Breast epithelium (tissue), 4 donors: ENCODE data around the gene CCBE1. TPM values are rescaled to one million over a fixed set of nuclear protein-coding genes. Genes with fewer than 3 reads are reported as not detected.
"Not testable (repeated sequence)": the region's sequence is repeated elsewhere in the genome, so short reads cannot be mapped to it uniquely, and the experiment has no call there.

ENCODE experiments used
- DNase-seq, 2 donors: peaks; one replicate each; pipeline ENCODE4 v3.0.0-alpha.2; 2019; ENCODE audit warnings: low spot score in 2 of 2
- H3K27ac ChIP-seq, 2 donors: fragments of 200-600 bp; sonication (generic) in 1 of 2; one replicate each; pipeline ENCODE4 v1.5.1; 2016 to 2019; ENCODE audit warnings: mild to moderate bottlenecking in 1 of 2
- H3K27me3 ChIP-seq, 2 donors: fragments of 200-600 bp; sonication (generic) in 1 of 2; one replicate each; pipeline versions ENCODE4 v1.5.1 to v1.6.0; 2017 to 2019; ENCODE audit warnings: control low read depth in 1 of 2, mild to moderate bottlenecking in 1 of 2
- H3K36me3 ChIP-seq: fragments of 200-600 bp; one replicate; pipeline ENCODE4 v1.5.1; 2019
- H3K4me1 ChIP-seq, 2 donors: fragments of 200-600 bp; sonication (generic); one replicate each; pipeline ENCODE4 v1.5.1; 2016 to 2019; ENCODE audit warnings: control low read depth in 1 of 2
- H3K4me3 ChIP-seq, 3 donors: fragments of 200-600 bp; sonication (generic); 1 replicate in 2 of 3; 2 replicates in 1 of 3; pipeline ENCODE4 v1.5.1; 2016 to 2019; ENCODE audit warnings: mild to moderate bottlenecking in 3 of 3, moderate library complexity in 2 of 3
- H3K9me3 ChIP-seq, 2 donors: fragments of 200-600 bp; sonication (generic) in 1 of 2; one replicate each; pipeline ENCODE4 v1.5.1; 2016 to 2019; ENCODE audit warnings: control low read depth in 1 of 2
- CTCF ChIP-seq, 3 donors: fragments of 450-650 bp; IDR thresholded peaks; one replicate each; pipeline ENCODE4 v1.5.1; 2016 to 2017; ENCODE audit warnings: antibody characterized with exemption in 3 of 3, mild to moderate bottlenecking in 3 of 3, moderate library complexity in 3 of 3
- POLR2A ChIP-seq: fragments of 450-650 bp; IDR thresholded peaks from one replicate; pipeline ENCODE4 v1.6.1; 2016; ENCODE audit warnings: antibody characterized with exemption, mild to moderate bottlenecking, moderate library complexity
- POLR2AphosphoS5 ChIP-seq, 3 donors: sonication (generic); formaldehyde crosslinking; IDR thresholded peaks; one replicate each; pipeline ENCODE4 v1.6.1; 2017; ENCODE audit warnings: antibody characterized with exemption in 3 of 3
- intact Hi-C: fragments of 100-400 bp; cut with DNase I; formaldehyde crosslinking; loops from one replicate; pipeline ENCODE4 v1.15.1; 2023; ENCODE audit warnings: low total_unique reads
- total RNA-seq, 3 donors: library from RNA; depleted of rRNA; stranded (reverse); fragments of >200 nt; gene quantifications; one replicate each; pipeline ENCODE4 v1.1.0, GENCODE V29; 2016

CCBE1 gene
- total RNA-seq, 3 donors from 2014 or later = 3.5 to 4.9 (median 4.0) TPM

- Histone ChIP-seq H3K27ac (peak overlapping the region; percentile 63 to 79), H3K4me3 (no peak overlapping the region), H3K4me1 (no peaks in the 10 kb centered on the region), H3K27me3 (no peaks in the 10 kb centered on the region), H3K36me3 (no peaks in the 10 kb centered on the region), H3K9me3 (no peaks in the 10 kb centered on the region)
- TF ChIP-seq CTCF (IDR thresholded peaks at IDR 0.05) (no peak), POLR2AphosphoS5 (IDR thresholded peaks at IDR 0.05) (peak in 1 of 3 donors; percentile 30), POLR2A (no peak)
- intact Hi-C loops = loop anchor here (10.0 kb wide), 1 partner anchor 855 kb away; no protein-coding TSS in a partner anchor
- no peak for DNase-seq
Measured at GRCh38 chr18:59669872-59670657, 27.2 kb downstream of the CCBE1 start.

GRCh38 chr18:59667488-59667887 lies 29.7 kb downstream of the CCBE1 start:
- Histone ChIP-seq H3K4me3 (no peak overlapping the region), H3K9me3 (no peaks in the 10 kb centered on the region), H3K27me3 (no peaks in the 10 kb centered on the region), H3K4me1 (no peaks in the 10 kb centered on the region), H3K27ac (no peak overlapping the region), H3K36me3 (no peaks in the 10 kb centered on the region)
- intact Hi-C loops = loop anchor here (10.0 kb wide), 1 partner anchor 853 kb away; no protein-coding TSS in a partner anchor
- DNase-seq = no peak
- TF ChIP-seq POLR2AphosphoS5 (IDR thresholded peaks at IDR 0.05) = no peak
- TF ChIP-seq CTCF (IDR thresholded peaks at IDR 0.05) = no peak
- no peak for TF ChIP-seq POLR2A

- H3K4me3 ChIP-seq = peak overlapping the region in 2 of 3 donors; percentile 1 to 53
- not testable (repeated sequence) for H3K36me3 ChIP-seq, H3K4me1 ChIP-seq, DNase-seq, H3K9me3 ChIP-seq, H3K27me3 ChIP-seq
- peak overlapping the region; percentile 18 to 80 for H3K27ac ChIP-seq
- intact Hi-C loops = loop anchor here (10.0 kb wide), 1 partner anchor 851 kb away; no protein-coding TSS in a partner anchor
Measured at GRCh38 chr18:59666007-59666402, 31.2 kb downstream of the CCBE1 start.

GRCh38 chr18:59665057-59666006 lies 31.9 kb downstream of the CCBE1 start:
- H3K27me3 ChIP-seq = no peaks in the 10 kb centered on the region
- intact Hi-C loops = loop anchor here (10.0 kb wide), 1 partner anchor 851 kb away; no protein-coding TSS in a partner anchor
- no peak for DNase-seq
- H3K4me1 ChIP-seq = no peaks in the 10 kb centered on the region
- H3K36me3 ChIP-seq = no peaks in the 10 kb centered on the region
- no peaks in the 10 kb centered on the region for H3K9me3 ChIP-seq
- peak overlapping the region; percentile 1 to 53 (median 3) for H3K4me3 ChIP-seq
- H3K27ac ChIP-seq = peak overlapping the region; percentile 18 to 80
- TF ChIP-seq POLR2A = no peak
- TF ChIP-seq CTCF (IDR thresholded peaks at IDR 0.05) = no peak
- TF ChIP-seq POLR2AphosphoS5 (IDR thresholded peaks at IDR 0.05) = no peak

GRCh38 chr18:59664329-59664728 lies 32.9 kb downstream of the CCBE1 start:
- no peaks in the 10 kb centered on the region for H3K27me3 ChIP-seq
- peak overlapping the region in 1 of 3 donors; percentile 53 for H3K4me3 ChIP-seq
- intact Hi-C loops = loop anchor here (10.0 kb wide), 1 partner anchor 850 kb away; no protein-coding TSS in a partner anchor
- DNase-seq = no peak
- H3K27ac ChIP-seq = peak overlapping the region in 1 of 2 donors; percentile 80
- no peak for TF ChIP-seq POLR2AphosphoS5 (IDR thresholded peaks at IDR 0.05)
- no peak for TF ChIP-seq CTCF (IDR thresholded peaks at IDR 0.05)
- no peak for TF ChIP-seq POLR2A
- no peaks in the 10 kb centered on the region for H3K9me3 ChIP-seq
- H3K4me1 ChIP-seq = no peaks in the 10 kb centered on the region
- H3K36me3 ChIP-seq = no peaks in the 10 kb centered on the region
